Islet of Langerhans (tissue), 1 donor: Measurements from ENCODE around the gene HDGF.
A peak's percentile ranks its signal among the peaks of the same experiment; 100 is the strongest.
"Not testable (repeated sequence)": the region's sequence is repeated elsewhere in the genome, so short reads cannot be mapped to it uniquely, and the experiment has no call there.

ENCODE experiments used
- FAIRE-seq: peaks from one replicate; lab custom pipeline; 2011; peaks lifted over from hg19 to GRCh38; lab: Jason Lieb, UNC

Gene HDGF

GRCh38 chr1:156767101-156767878 lies 15.8 kb upstream of the HDGF start, which contains the start of gene PRCC:
PRCC (plus strand) TSS chr1:156767535; CDS start chr1:156767772, 237 bp downstream.
- FAIRE-seq, result peak; percentile 96

- no peak for FAIRE-seq
Measured at GRCh38 chr1:156766298-156767100, 15.0 kb upstream of the HDGF start.

- FAIRE-seq, result no peak
Measured at GRCh38 chr1:156765666-156766065, 14.2 kb upstream of the HDGF start.

GRCh38 chr1:156765136-156765535 lies 13.7 kb upstream of the HDGF start:
- not testable (repeated sequence) for FAIRE-seq

GRCh38 chr1:156760796-156761104 lies 9.3 kb upstream of the HDGF start:
- no peak for FAIRE-seq

- no peak for FAIRE-seq
Measured at GRCh38 chr1:156760092-156760795, 8.8 kb upstream of the HDGF start.

GRCh38 chr1:156757572-156758253 lies 6.2 kb upstream of the HDGF start:
- FAIRE-seq, result not testable (repeated sequence)

GRCh38 chr1:156756355-156756754 lies 4.9 kb upstream of the HDGF start:
- no peak for FAIRE-seq

GRCh38 chr1:156755527-156755950 lies 4.1 kb upstream of the HDGF start:
- FAIRE-seq, result no peak

- FAIRE-seq, result no peak
Measured at GRCh38 chr1:156754219-156754618, 2.7 kb upstream of the HDGF start.

- FAIRE-seq, result no peak
Measured at GRCh38 chr1:156752843-156753482, 1.5 kb upstream of the HDGF start.

GRCh38 chr1:156751757-156752481 lies 444 bp upstream of the HDGF start:
- no peak for FAIRE-seq

GRCh38 chr1:156750711-156751450 lies 594 bp downstream of the HDGF start:
- FAIRE-seq, result no peak

- no peak for FAIRE-seq
Measured at GRCh38 chr1:156750191-156750672, 1.2 kb downstream of the HDGF start.

- FAIRE-seq, result no peak
Measured at GRCh38 chr1:156749419-156750118, 1.9 kb downstream of the HDGF start.

- FAIRE-seq, result no peak
Measured at GRCh38 chr1:156748670-156749418, 2.6 kb downstream of the HDGF start.

- FAIRE-seq, result no peak
Measured at GRCh38 chr1:156747742-156748669, 3.5 kb downstream of the HDGF start.
